ENCODE measurements around the gene BRIP1.
A peak's percentile ranks its signal among the peaks of the same experiment; 100 is the strongest.

The BRIP1 gene

DNA sequence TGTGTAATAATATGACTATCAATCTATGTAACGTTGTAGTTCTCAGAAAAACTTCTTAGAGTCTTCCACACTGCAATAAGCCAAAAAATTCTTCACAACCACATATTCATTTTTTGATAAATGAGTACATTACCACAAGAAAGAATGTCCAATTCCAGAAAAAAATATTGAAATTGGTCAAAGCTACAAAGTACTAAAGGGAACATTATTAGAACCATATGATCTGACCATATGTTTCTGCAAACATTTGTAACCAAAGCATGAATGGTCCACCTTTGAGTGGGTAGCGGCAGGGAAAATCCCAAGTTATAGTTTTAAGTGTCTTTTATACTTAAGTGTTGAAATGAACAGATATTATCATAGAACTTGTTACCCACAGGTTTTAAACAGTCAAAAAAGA, 200.6 kb downstream of the BRIP1 start:
- no peak for DNase-seq (ENCODE audit: low spot score)

DNA sequence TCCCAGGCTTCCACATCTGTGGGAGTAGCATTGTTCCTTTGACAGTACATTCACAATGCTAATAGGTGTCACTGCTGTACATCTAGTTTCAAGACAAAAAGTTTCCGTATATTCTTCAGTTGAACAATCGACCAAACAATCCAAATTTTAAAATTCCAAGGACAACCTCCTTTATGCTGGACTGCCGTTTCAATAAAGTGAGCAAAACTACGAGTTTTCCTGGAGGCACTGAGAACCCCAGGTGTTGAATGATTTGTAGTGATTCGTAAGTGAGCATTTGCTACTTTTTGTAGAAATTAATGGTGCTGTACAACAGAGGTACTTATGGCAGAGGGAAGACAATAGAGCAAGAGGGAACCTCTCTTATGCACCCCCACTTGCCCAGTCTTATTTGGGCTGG, 201.1 kb downstream of the BRIP1 start:
- no peak for DNase-seq (ENCODE audit: low spot score)

DNA sequence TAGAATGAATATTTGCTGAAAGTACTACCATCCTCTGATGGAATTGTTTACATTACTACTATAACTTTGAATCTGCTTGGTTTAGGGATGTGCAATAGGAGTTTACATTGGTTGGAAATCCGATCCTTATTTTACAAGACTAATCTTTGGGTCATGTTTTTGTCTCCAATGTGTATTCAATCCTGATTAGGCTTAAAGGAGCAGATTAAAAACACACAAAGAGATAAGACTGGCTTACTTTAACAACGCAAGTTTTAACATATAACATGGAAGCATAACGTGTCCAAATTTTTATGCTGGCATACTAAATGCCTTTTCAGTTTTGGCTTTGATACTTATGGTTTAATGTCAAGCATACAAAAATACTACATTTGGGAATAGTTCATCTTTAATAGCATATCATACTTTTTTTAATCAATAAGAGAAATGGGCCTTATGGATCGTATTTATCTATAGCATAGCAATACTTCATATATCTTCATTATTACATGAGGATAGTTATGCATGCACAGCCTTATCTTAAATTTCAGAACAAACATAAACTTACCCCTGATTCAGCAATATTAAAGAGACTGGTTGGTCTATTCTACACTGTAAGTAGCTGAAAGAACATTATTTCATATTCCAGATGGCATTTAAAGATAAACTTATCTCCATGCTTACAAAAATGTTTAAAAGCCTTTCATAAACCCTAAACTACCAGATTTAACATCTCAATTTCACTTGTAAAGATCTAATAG, 202.4 kb downstream of the BRIP1 start:
- DNase-seq (ENCODE audit: low spot score), result no peak

GRCh38 chr17:61659437-61659836, 203.9 kb downstream of the BRIP1 start:
- no peak for DNase-seq (ENCODE audit: low spot score)

GRCh38 chr17:61658183-61658582, 205.1 kb downstream of the BRIP1 start:
- DNase-seq (ENCODE audit: low spot score), result no peak

- no peak for DNase-seq (ENCODE audit: low spot score)
Observed at GRCh38 chr17:61657338-61657737, 206.0 kb downstream of the BRIP1 start.

DNA sequence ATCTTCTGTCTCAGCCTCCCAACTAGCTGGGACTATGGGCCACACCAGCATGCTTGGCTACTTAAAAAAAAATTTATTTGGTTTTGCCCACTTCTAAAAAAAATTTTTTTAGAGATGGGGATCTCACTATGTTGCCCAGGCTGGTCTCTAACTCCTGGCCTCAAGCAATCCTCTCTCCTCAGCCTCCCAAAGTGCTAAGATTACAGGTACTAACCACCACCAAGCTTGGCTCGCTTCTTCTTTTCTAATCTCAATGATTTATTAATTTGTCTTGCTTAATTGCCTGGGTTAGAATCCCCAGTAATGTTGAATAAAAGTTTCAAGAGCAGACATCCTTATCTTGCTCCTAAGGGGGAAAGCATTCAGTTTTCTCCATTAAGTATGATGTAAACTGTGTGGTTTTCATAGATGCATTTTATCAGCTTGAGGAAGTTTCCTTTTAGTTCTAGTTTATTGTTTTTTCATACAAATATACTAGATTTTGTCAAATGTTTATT, 206.6 kb downstream of the BRIP1 start:
- no peak for DNase-seq (ENCODE audit: low spot score)

GRCh38 chr17:61650749-61651148, 212.6 kb downstream of the BRIP1 start:
- DNase-seq (ENCODE audit: low spot score), result no peak

- DNase-seq (ENCODE audit: low spot score), result no peak
Observed at GRCh38 chr17:61648587-61648986, 214.7 kb downstream of the BRIP1 start.

DNA sequence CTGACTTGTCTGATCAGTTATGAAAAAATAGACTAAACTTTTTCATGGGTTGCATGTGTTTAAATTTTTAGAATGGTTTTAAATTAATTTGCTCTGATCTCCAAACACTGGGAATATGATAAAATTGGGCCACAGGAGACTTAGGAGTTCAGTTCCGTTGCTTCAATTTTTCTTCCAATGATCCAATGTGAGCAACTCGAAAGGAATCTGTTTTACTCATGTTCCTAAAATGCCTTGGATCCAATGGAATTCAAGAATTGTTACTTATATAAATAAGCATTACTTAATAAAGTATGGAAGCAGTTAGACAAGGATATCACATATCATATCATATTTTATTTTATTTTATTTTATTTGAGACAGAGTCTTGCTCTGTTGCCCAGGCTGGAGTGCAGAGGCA, 216.3 kb downstream of the BRIP1 start:
- no peak for DNase-seq (ENCODE audit: low spot score)

DNA sequence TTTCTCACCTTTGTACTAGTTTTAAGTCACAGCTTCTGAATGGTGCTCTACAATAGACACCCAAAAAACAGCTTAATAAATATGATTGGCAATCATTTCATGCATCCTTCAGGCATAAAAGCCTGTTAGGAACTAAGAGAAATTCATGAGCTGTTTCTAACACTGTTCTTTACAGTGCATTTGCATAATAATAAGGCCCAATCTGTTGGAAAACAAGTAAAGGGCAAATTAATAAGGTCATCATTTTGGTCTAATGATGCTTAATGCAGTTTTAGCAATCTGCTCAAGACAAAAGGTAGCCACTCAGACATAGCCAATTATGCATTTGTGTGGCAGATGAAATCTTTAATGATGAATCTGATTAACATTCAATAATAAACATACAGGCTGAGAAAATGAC, 216.8 kb downstream of the BRIP1 start:
- DNase-seq (ENCODE audit: low spot score), result no peak

- DNase-seq (ENCODE audit: low spot score), result no peak
Observed at GRCh38 chr17:61645920-61646319, 217.4 kb downstream of the BRIP1 start.

DNA sequence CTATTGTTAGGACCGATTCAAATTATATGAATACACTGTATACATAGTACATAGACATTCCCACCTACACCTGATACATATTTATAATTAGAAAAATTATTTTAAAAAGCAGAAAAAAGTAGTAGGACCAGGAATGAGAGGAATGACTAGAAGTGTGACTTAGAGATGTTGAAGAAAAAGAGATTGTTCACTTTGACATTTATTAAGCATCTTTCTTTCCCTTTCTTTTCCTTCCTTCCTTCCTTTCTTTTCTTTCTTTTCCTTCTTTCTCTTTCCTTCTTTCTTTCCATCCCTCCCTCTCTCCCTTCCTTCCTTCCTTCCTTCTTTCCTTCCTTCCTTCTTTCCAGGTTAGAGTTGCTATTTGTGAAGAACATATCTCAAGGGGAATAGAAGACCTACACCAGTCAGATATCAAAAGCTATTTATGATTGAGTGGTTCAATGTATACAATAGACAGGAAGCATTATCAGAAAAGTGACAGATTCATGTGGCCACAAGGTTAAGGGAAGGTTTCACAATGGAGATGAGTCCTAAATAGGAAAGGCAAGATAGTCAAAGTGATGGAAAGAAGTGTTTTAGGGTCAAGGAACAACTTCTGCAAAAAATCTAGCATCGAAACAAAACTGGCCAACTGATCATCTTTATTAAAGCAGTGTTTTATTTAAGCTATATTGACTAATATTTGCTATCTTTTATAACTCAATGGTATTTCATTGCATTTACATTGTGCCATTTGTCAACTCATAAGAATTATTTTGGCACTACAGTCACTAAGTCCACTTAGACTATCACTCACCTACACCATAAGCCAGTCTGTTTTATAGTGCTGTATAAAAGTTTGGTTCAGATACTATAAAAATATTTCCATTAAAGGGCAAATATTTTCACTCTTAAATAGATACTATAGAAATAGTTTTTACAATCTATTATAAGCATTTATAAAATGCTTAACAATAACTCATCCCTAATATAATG, 218.2 kb downstream of the BRIP1 start:
- DNase-seq (ENCODE audit: low spot score), result no peak

DNA sequence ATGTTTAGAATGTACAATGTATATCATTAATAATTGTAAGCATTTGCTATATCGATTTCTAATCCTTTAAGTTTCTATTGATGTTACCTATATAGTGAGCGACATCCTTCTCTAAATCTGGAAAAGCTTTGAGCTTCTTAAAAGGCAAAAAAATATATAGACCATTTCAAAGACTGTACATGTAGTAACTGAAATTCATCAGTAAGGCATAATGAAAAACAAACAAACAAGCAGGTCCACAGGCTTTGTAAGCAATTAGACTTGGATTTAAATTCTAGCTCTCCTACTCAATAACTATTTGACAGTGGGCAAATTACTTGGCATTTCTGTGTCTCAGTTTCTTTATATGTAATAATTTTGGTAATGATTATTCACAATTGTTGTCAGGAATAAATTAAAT, 220.6 kb downstream of the BRIP1 start:
- no peak for DNase-seq (ENCODE audit: low spot score)

GRCh38 chr17:61641715-61642114, 221.6 kb downstream of the BRIP1 start:
- DNase-seq (ENCODE audit: low spot score), result no peak

GRCh38 chr17:61641084-61641483, 222.2 kb downstream of the BRIP1 start:
- DNase-seq (ENCODE audit: low spot score), result no peak

- DNase-seq (ENCODE audit: low spot score), result no peak
Observed at GRCh38 chr17:61639818-61640217, 223.5 kb downstream of the BRIP1 start.

DNA sequence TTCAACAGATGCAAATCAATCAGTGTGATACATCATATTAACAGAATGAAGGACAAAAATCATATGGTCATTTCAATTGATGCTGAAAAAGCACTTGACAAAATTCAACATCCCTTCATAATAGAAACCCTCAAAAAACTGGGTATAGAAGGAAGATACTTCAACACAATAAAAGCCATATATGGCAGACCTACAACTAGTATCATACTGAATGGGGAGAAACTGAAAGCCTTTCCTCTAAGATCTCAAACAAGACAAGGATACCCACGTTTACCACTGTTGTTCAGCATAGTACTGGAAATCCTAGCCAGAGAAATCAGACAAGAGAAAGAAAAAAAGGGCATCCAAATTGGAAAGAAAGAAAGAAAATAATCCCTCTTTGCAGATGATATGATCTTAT, 225.2 kb downstream of the BRIP1 start:
- no peak for DNase-seq (ENCODE audit: low spot score)

- DNase-seq (ENCODE audit: low spot score), result peak; percentile 77
Observed at GRCh38 chr17:61635913-61636432, 227.4 kb downstream of the BRIP1 start.

DNA sequence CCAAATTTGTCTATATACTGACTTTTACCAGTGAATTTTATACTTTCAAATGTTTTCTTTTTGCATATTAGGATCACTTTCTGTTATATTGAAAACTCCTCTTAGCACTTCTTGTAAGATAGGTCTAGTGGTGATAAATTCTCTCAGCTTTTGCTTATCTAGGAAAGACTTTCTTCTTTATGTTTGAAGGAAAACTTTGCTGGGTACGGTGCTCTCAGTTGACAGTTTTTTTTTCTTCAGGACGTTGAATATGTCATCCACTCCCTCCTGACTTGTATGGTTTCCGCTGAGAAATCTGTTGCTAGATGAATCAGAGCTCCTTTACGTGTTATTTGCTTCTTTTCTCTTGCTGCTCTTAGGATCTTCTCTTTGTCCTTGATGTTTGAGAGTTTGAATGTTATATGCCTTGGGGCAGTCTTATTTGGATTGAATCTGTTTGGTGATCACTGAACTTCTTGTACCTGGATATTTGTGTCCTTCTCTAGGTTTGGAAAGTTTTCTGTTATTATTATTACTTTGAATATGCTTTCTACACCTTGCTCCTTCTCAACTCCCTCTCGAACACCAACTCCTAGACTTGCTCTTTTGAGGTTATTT, 228.3 kb downstream of the BRIP1 start:
- no peak for DNase-seq (ENCODE audit: low spot score)

- DNase-seq (ENCODE audit: low spot score), result no peak
Observed at GRCh38 chr17:61634011-61634539, 229.3 kb downstream of the BRIP1 start.

GRCh38 chr17:61632826-61633225, 230.5 kb downstream of the BRIP1 start:
- no peak for DNase-seq (ENCODE audit: low spot score)
